K562 (cell line): ENCODE measurements around the gene SLC9A2. TPM values are rescaled to one million over a fixed set of nuclear protein-coding genes. Genes with fewer than 3 reads are reported as not detected.

Experiments used
- CLOCK ChIP-seq: fragments of 250-450 bp; sonication (Bioruptor Pico); IDR thresholded peaks from 2 replicates; pipeline ENCODE4 v1.4.0; 2020; ENCODE audit warnings: mild to moderate bottlenecking, moderate library complexity, borderline replicate concordance
- EZH2 ChIP-seq: IDR thresholded peaks from 2 replicates; pipeline ENCODE4 v1.6.1; 2012; ENCODE audit warnings: low read depth, mild to moderate bottlenecking, inconsistent platforms, low read length, borderline replicate concordance
- HLTF ChIP-seq: fragments of 450-650 bp; IDR thresholded peaks from 2 replicates; pipeline ENCODE4 v1.6.1; 2016
- SAP30 ChIP-seq: fragments of 200-600 bp; sonication (generic); IDR thresholded peaks from 2 replicates; pipeline ENCODE4 v1.6.1; 2012; ENCODE audit warnings: borderline replicate concordance, low read depth, mild to moderate bottlenecking, moderate library complexity, low read length, control low read depth, inconsistent platforms; ENCODE audit not compliant: insufficient read depth, poor library complexity, severe bottlenecking
- SIRT6 ChIP-seq: IDR thresholded peaks from one replicate; pipeline ENCODE4 v1.6.1; 2012; ENCODE audit warnings: low read depth, mild to moderate bottlenecking, control low read depth, inconsistent platforms, low read length, moderate library complexity
- SRSF7 ChIP-seq: fragments of 200-400 bp; formaldehyde crosslinking; optimal IDR thresholded peaks from 2 replicates; pipeline ENCODE3; 2017; ENCODE audit warnings: mild to moderate bottlenecking, low read depth, low read length
- TARDBP ChIP-seq: fragments of 450-650 bp; IDR thresholded peaks from 2 replicates; pipeline ENCODE4 v1.6.1; 2016
- ZNF134 ChIP-seq: fragments of 250-450 bp; sonication (Bioruptor Pico); conservative IDR thresholded peaks from 2 replicates; pipeline ENCODE4 v1.4.0; 2020
- ZNF589 ChIP-seq: fragments of 200-800 bp; sonication (Bioruptor generic); IDR thresholded peaks from 2 replicates; pipeline ENCODE4 v1.6.1; 2016; ENCODE audit warnings: low read depth, missing genetic modification characterization, missing compliant biosample characterization
- ZNF778 ChIP-seq: fragments of 450-650 bp; formaldehyde crosslinking; IDR thresholded peaks from 2 replicates; pipeline ENCODE4 v1.4.0; 2020; ENCODE audit warnings: mild to moderate bottlenecking, moderate library complexity
- ZNF830 ChIP-seq: fragments of 250-450 bp; sonication (Bioruptor Pico); IDR thresholded peaks from 2 replicates; pipeline ENCODE4 v1.5.0; 2021; ENCODE audit warnings: mild to moderate bottlenecking
- polyA plus RNA-seq, 8 experiments: library from polyadenylated mRNA; depleted of rRNA in 4 of 8; stranded (reverse) in 5 of 8; unstranded in 3 of 8; fragments of >200 nt; fragmentation: Nextera tagmentation in 2 of 8; fragmentation: Illumina TruSeq in 1 of 8; extraction: Ambion mirVana in 2 of 8; extraction: Trizol in 1 of 8; gene quantifications; 2 replicates each; pipeline versions ENCODE4 v1.2.1 to v1.2.3, GENCODE V29; 2011 to 2014; ENCODE audit warnings: inconsistent platforms in 1 of 8, missing spikeins in 1 of 8
- total RNA-seq, 7 experiments: library from RNA; depleted of rRNA in 6 of 7; stranded (reverse); fragments of >200 nt in 6 of 7; fragmentation: Illumina TruSeq in 2 of 7; extraction: Trizol in 2 of 7; gene quantifications; 2 replicates each; pipeline versions ENCODE4 v1.2.1 to v1.2.3, GENCODE V29; 2011 to 2021; ENCODE audit warnings: low replicate concordance in 1 of 7
- TF ChIP-seq, protein P1 (sequence below): fragments of 450-650 bp; formaldehyde crosslinking; conservative IDR thresholded peaks from 2 replicates; pipeline ENCODE4 v1.4.0; 2022; ENCODE audit warnings: mild to moderate bottlenecking, missing genetic modification characterization

The SLC9A2 gene
- total and polyA plus RNA-seq, 9 of the 15 experiments (the other 6 are each of a cell fraction or from before 2014, with no cell fraction given) = 0.45 to 3.3 (median 1.6) TPM

DNA sequence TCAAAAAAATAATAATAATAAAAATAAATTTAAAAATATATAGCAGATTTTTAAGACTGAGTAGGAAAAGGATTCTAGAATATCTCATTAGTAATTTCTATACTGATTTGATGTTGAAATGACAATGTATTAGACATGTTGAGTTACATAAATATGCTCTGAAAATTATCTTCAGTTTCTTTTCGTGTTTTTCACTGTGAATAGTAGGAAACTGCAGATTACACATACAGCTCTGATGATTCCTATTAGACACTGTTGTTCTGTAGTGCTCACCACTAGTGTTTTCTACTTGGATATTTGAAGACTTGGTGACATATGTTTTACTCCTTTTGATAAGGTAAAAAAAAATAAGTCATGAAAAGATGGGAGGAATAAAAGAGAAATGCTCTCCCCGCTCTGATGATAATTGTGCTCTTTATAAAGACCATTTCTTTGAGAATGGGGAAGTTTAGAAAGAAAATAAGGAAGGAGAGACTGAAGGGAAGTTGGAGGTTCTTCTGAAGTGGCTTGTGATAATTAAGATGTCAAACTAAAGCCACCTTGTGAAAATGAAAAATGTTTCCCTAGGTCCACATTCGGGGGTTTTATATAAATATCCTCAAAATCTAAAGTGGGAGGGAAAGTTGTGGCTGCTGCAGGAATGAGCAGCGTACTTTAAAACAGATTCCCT lies 52.9 kb downstream of the SLC9A2 start (continued):
- TF ChIP-seq ZNF830 (CRISPR knock-in tag) (no peak), TARDBP (no peak), HLTF (no peak), SIRT6 (no peak), SAP30 (no peak), CLOCK (no peak), EZH2 (no peak), ZNF589 (CRISPR knock-in tag) (no peak), ZNF778 (CRISPR knock-in tag) (no peak), ZNF134 (CRISPR knock-in tag) (no peak), SRSF7 (no peak)
- TF ChIP-seq, protein P1, sequence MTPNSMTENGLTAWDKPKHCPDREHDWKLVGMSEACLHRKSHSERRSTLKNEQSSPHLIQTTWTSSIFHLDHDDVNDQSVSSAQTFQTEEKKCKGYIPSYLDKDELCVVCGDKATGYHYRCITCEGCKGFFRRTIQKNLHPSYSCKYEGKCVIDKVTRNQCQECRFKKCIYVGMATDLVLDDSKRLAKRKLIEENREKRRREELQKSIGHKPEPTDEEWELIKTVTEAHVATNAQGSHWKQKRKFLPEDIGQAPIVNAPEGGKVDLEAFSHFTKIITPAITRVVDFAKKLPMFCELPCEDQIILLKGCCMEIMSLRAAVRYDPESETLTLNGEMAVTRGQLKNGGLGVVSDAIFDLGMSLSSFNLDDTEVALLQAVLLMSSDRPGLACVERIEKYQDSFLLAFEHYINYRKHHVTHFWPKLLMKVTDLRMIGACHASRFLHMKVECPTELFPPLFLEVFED = no peak
